Lower leg skin (tissue), 4 donors: Measurements from ENCODE around the gene SP8. TPM values are rescaled to one million over a fixed set of nuclear protein-coding genes. Genes with fewer than 3 reads are reported as not detected.

Experiments used
- DNase-seq, 2 donors: peaks; one replicate each; pipeline ENCODE4 v3.0.0-alpha.2; 2019; ENCODE audit warnings: low spot score in 2 of 2
- H3K4me3 ChIP-seq: fragments of 200-600 bp; sonication (generic); 2 replicates; pipeline ENCODE4 v1.5.1; 2017; ENCODE audit warnings: mild to moderate bottlenecking, low read depth; ENCODE audit not compliant: poor library complexity, severe bottlenecking
- CTCF ChIP-seq, 3 donors: fragments of 450-650 bp; IDR thresholded peaks; one replicate each; pipeline ENCODE4 v1.5.1; 2016; ENCODE audit warnings: antibody characterized with exemption in 3 of 3, mild to moderate bottlenecking in 3 of 3, moderate library complexity in 2 of 3
- POLR2A ChIP-seq, 2 donors: fragments of 450-650 bp; IDR thresholded peaks; one replicate each; pipeline ENCODE4 v1.6.1; 2016 to 2017; ENCODE audit warnings: antibody characterized with exemption in 2 of 2, mild to moderate bottlenecking in 1 of 2, moderate library complexity in 1 of 2
- WGBS, 2 donors: methylation state at CpG; one replicate each; pipeline ENCODE4 v1.1.5; 2018; 5-methylcytosine and 5-hydroxymethylcytosine counted together
- intact Hi-C: fragments of 100-400 bp; cut with DNase I; formaldehyde crosslinking; loops from one replicate; pipeline ENCODE4 v1.15.0; 2023; ENCODE audit warnings: low total_unique reads
- total RNA-seq, 4 donors: library from RNA; depleted of rRNA; stranded (reverse); fragments of >200 nt; gene quantifications; one replicate each; pipeline ENCODE4 v1.1.0, GENCODE V29; 2016

Gene SP8
- total RNA-seq, 4 donors from 2014 or later: 3.9 to 27.2 (median 8.1) TPM

GRCh38 chr7:20796500-20796899 lies 9.8 kb upstream of the SP8 start:
- intact Hi-C loops: no loop called here
- TF ChIP-seq POLR2A (IDR thresholded peaks at IDR 0.05): no peak
- no peak for TF ChIP-seq CTCF (IDR thresholded peaks at IDR 0.05)
- WGBS, 2 donors: 55 to 62% methylated on average over 6 of the region's 6 CpGs
- no peak overlapping the region for H3K4me3 ChIP-seq
- no peak for DNase-seq

- TF ChIP-seq CTCF (IDR thresholded peaks at IDR 0.05) (no peak), POLR2A (IDR thresholded peaks at IDR 0.05) (no peak)
- H3K4me3 ChIP-seq: no peak overlapping the region
- 58% methylated on average over 5 of the region's 5 CpGs for whole genome bisulfite sequencing, 2 donors
- DNase-seq: no peak
- intact Hi-C loops: no loop called here
These were observed 9.2 kb upstream of the SP8 start for GRCh38 chr7:20795881-20796280.

- WGBS, 2 donors: 70% methylated on average over 10 of the region's 10 CpGs
- TF ChIP-seq CTCF (IDR thresholded peaks at IDR 0.05): no peak
- TF ChIP-seq POLR2A (IDR thresholded peaks at IDR 0.05): no peak
- no peak for DNase-seq
- intact Hi-C loops: no loop called here
- no peak overlapping the region for H3K4me3 ChIP-seq
These were observed 8.7 kb upstream of the SP8 start for GRCh38 chr7:20795361-20795760.

DNA sequence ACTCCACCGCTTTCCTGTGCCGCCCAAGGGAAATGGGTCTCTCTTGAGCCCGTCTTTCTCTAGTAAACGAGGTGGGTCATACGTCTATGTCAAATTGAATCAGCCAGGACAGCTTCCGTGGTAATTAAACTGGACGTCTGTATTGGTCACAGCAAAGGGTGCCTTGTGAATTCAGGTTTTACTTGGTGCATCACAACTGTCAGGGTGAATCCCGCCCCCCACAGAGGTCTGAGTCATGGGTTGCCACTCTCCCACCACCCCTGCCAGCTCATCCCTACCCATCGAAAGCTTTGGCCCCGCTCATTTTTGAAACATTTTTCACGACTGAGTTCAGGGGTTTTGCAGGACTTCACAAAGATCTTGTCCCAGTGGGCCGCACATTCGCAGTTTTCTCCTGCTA lies 8.0 kb upstream of the SP8 start:
- no peak for DNase-seq
- intact Hi-C loops: no loop called here
- no peak for TF ChIP-seq POLR2A (IDR thresholded peaks at IDR 0.05)
- TF ChIP-seq CTCF (IDR thresholded peaks at IDR 0.05): no peak
- WGBS, 2 donors: 64 to 68% methylated on average over 13 of the region's 13 CpGs
- H3K4me3 ChIP-seq: no peak overlapping the region

DNA sequence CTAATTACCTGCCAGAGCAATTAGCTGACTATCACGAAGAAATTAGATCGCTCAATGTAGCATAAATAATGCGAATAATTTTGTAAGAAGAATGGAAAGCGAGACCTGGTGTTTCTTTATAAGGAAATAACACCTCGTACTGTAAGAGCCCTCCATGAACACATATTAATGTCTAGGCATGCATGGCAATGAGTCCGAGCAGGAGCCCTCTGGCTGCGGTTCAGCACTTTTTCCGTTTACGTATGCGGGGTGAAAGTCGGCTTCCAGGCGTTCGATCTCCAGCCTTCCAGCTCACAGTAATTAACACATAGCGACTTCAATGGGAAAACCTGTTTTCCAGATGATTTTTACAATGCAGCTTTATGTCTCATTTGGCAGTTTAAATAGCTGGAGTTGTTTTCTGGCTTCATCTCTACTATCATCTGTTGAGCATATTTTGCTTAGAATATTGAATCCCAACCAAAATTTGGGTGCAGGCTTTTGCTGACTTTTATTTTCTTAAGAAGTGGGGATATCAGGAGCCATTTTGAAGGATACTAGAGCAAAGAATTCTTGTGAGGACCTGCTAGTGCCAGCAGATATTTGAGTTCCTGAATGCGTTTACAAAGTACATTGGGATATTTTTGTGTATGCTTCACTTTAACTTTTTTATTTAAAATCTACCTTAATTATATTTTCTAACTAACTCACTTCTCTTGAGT lies 7.2 kb upstream of the SP8 start:
- 11 to 14% methylated on average over 15 of the region's 15 CpGs for WGBS, 2 donors
- no peak overlapping the region for H3K4me3 ChIP-seq
- no peak for TF ChIP-seq CTCF (IDR thresholded peaks at IDR 0.05)
- TF ChIP-seq POLR2A (IDR thresholded peaks at IDR 0.05): no peak
- no peak for DNase-seq
- intact Hi-C loops: no loop called here

GRCh38 chr7:20793248-20793647 lies 6.6 kb upstream of the SP8 start:
- WGBS, 2 donors: 37 to 41% methylated on average over 15 of the region's 15 CpGs
- intact Hi-C loops: no loop called here
- TF ChIP-seq CTCF (IDR thresholded peaks at IDR 0.05): no peak
- TF ChIP-seq POLR2A (IDR thresholded peaks at IDR 0.05): no peak
- no peak for DNase-seq
- H3K4me3 ChIP-seq: no peak overlapping the region
